ENCODE results near the gene ARL6IP4.

The ARL6IP4 gene

DNA sequence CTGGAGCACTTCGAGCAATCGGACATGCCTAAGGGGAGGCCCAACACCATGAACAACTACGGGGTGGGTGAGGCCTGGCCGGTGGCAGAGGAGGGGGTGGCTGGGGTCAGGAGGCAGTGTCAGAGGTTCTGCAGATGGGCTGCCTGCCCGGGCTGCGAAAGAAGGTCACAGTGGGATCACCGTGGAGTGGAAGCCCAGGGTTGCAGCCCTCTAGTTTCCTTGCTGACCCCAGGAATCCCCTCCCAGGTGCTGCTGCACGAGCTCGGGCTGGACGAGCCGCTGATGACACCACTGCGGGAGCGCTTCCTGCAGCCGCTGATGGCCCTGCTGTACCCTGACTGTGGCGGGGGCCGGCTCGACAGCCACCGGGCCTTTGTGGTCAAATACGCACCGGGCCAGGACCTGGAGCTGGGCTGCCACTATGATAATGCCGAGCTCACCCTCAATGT is 1.9 kb upstream of the ARL6IP4 start:
- DNase-seq (ENCODE audit: low read depth) = no peak

DNA sequence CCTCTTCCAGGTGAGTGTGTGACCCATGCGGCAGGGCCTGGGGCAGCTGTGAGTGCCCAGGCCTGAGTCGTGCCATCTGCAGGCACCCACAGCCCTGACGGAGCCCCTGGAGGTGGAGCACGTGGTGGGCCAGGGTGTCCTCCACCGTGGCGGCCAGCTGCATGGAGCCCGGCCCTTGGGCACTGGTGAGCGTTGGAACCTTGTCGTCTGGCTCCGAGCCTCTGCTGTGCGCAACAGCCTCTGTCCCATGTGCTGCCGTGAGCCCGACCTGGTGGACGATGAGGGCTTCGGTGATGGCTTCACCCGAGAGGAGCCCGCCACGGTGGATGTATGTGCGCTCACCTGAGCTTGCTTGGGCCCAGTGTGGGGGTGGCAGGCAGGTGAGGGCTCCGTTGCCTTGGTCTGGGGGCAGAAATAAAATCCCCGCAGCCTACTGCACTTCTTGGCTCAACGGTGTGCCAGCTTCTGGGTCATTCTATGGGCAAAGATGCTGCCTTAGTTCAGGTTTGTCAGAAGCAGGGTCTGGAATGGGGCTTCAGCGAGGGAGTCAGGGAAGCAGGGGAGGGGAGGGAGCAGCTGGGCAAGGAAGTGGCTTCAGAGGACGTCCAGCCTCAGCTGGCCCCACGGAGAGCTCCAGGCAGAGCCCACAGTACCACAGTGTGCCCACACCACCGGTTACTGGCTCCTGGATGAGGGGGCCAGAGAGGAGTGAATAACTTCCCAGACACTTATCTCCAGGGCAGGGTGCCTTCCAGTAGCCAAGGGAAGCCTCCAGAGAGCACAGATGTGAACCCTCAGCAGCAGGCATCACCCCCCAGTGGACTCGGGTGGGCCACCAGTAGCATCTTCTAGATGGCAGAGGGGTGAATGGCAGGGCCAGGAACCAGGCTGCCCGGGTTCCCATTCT is 1.2 kb upstream of the ARL6IP4 start:
- DNase-seq (ENCODE audit: low read depth) = no peak

DNA sequence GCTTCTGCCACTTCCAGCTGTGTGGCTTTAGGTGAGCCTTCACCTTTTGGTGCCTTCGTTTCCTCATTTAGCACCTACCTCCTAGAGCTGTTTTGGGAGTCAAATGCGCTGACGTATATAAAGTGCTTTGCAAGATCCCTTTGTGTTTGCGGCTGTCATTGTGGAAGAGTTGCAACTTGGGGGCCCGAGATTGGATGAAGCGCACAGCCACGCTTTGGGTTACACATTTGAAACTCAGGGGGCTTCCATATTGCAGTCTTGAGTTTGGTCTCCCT is 636 bp upstream of the ARL6IP4 start:
- DNase-seq (ENCODE audit: low read depth) = no peak

DNA sequence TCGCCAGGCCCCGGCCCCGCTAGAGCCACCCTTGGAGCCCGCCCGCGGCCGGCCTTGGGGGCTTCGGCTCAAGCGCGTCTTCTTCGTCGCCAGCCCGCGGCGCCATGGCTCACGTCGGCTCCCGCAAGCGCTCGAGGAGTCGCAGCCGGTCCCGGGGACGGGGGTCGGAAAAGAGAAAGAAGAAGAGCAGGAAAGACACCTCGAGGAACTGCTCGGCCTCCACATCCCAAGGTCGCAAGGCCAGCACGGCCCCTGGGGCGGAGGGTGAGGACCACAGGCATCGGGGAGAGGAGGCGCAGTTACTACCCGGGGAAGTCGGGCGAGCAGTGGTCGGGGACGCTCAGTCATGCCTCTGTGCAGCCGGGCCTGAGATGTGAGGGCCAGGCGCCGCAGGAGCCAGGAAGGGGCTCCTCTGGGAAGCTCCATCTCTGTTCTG is 573 bp downstream of the ARL6IP4 start:
- DNase-seq (ENCODE audit: low read depth) = no peak

DNA sequence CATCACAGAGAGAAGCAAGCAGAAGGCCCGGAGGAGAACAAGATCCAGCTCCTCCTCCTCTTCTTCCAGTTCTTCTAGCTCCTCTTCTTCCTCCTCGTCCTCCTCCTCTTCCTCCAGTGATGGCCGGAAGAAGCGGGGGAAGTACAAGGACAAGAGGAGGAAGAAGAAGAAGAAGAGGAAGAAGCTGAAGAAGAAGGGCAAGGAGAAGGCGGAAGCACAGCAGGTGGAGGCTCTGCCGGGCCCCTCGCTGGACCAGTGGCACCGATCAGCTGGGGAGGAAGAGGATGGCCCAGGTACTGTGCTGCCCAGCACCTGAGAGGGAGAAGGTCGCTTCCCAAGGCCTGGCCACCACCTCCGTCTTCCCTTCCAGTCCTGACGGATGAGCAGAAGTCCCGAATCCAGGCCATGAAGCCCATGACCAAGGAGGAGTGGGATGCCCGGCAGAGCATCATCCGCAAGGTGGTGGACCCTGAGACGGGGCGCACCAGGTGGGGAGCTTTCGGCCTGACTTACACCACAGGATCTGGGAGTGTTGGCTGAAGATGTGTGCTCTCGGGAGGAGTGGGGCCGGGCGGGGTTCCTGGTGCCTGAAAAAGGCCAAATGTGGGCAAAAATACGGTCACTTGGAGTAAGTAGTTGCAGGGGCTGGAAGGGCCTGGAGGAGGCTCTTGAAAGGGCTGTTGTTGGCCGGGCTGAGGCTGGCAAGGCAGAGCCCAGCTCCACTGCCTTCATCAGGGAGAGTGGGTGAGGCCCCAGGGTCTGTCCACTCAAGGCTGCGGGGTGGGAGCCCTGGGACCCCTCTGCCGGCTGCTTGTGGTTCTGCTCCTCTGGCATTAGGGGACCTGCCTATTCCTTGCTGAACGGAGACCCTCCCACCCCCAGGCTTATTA is 1.4 kb downstream of the ARL6IP4 start:
- DNase-seq (ENCODE audit: low read depth) = no peak

DNA sequence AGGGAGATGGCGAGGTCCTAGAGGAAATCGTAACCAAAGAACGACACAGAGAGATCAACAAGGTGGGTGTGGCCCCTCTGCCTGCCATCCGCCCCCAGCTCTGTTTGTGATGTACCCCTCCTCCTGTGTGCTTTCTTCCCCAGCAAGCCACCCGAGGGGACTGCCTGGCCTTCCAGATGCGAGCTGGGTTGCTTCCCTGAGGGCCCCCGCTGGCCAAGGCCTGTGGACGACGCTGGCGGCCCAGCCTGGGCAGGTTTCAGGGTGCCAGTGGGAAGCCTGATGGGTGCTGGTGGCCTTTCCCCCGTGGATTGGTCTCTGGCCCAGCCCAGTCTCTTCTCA is 2.0 kb downstream of the ARL6IP4 start:
- DNase-seq (ENCODE audit: low read depth) = no peak

DNA sequence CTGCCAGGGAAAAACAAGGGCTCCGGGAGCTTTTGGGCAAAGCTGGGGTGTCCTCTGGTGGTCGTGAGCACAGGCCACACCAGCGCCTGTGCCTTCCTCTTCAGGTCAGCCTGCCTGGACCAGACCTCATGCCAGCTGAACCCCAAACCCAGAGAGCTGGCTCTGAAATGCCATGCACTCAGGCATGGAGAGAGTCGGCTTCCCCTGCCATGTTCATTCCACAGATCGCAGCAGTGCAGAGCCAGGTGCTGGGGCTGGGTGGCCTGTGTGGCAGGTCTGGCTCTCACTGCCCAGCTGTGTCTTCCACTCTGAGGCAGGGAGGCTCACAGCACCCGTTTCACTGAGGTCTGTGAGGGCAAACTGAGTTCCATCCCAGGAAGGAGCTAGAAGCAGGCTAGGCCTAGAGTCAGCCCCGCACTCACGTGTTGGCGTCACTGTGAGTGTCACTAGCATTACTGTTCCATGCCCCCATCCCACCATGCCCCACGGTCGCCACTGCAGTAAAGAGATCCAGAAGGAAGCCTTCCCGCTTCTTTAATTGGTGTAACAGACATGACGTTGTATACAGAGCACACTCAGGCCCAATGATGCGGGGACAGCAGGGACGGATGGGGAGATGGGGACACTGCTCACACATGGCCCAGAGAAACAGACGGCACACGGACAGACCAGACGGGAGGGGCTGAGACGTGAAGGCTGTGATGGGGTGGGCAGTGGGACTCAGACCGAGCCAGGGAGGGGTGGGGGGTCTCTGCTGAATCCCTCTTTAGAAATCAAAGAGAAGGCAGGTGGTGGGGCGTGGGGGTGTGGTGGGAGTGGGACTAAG is 2.7 kb downstream of the ARL6IP4 start:
- DNase-seq (ENCODE audit: low read depth) = no peak

DNA sequence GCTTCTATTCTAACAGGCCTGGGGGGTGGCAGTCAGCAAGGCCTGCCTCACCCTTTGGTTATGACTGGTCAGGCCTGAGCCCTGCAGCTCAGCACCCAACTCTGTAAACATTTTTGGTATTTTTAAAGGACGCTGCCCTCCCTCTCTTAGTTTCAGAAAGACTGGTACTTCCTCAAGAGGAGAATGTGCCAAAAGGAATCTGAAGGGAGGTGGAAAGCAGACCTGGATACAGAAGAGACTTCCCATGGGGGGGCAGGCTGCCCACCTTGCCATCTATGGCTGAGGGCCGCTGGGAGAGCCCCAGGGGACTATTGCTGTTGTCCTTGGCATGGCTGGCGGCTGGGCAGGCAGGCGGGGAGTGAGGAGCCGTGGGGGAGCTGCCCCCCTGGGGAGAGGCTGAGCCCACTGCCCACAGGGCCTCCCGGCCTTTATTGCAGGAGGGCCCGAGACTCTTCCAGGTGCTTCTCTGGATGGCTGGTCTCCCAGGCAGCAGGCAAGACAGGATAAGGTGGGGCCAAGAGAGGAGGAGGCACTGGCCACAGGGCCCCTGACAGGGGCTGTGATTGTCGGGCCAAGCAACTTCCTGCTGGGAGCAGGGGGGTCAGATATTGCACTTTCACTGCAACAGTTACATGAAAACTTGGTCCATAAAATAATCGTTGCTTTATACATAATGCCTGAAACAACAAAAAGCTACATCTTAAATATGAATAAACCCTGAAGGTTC is 3.5 kb downstream of the ARL6IP4 start:
- DNase-seq (ENCODE audit: low read depth) = no peak

DNA sequence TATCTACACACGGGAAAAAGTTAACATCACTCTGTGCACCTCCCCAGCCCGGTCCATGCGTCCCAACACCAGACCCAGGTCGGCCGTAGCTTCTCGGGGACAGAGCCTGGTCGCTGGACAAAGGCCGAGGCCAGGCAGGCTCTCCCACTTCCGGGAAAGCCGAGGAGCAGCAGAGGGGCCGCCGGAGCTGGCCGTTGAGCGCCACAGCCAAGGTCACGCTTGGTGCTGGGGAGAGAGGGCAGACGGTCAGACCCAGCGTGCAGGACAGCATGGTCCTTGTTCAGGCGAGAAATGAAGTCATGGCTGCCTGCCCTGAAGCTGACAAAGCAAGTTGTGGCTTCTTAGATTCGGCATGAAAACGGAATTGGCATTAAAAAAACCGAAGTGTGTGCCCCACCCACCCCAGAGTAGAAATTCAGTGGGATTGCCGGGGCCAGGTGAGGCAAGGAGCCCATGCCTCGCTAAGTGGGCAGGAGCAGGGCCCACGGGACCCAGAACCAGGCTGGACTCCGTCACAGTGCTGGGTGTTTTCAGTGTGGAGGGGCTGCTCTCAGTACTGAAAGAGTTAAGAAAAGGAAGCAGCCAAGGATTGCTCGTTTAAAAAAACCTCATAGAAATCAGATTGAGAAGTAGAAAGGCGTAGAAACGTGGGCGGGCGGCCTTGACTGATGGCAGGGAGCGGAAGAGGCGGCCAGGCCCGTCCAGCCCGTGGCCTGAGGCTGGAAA is 4.3 kb downstream of the ARL6IP4 start:
- DNase-seq (ENCODE audit: low read depth) = no peak

DNA sequence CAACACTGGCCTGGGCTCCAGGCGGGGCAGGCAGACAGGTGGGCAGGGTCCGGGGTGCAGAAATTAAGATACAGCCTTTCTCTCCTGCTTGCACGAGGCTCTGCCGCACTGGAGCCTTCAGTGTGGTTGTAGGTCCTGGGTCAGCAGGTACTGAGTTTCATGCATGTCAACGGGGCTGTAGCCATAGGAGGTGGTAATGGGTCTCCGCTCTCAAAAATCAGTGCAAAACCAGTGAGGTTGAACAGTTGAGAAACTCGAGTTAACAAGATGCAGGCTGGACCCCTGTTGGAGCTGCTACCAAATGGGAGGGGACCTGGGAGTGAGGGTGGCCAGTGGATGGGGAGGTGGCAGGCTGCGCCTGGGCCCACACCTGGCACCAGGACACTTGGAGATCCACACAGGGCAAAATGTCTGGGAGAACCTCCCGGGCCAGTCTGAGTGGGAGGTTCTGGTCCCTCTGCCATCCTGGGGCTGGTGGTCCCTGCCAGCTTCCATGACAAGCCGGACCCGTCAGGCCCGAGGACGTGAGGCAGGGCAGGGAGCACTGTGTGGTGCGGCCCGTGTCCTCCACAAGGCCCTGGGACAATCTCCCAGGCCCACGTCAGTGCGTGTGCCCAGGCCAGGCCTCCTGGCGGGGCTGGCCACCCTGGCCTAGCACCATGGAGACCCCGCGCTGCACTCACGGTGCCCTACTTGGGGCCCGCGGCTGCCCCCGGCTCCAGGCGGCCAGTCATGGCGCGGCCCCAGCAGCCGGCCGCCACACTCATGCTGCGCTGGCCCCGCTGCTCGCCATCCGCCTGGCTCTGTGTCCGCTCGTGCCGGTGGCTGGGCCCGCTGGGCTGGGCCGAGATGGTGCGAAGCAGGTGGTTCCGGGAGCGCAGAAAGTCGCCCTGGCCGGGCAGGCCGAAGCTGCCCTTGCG is 5.1 kb downstream of the ARL6IP4 start:
- DNase-seq (ENCODE audit: low read depth) = no peak

DNA sequence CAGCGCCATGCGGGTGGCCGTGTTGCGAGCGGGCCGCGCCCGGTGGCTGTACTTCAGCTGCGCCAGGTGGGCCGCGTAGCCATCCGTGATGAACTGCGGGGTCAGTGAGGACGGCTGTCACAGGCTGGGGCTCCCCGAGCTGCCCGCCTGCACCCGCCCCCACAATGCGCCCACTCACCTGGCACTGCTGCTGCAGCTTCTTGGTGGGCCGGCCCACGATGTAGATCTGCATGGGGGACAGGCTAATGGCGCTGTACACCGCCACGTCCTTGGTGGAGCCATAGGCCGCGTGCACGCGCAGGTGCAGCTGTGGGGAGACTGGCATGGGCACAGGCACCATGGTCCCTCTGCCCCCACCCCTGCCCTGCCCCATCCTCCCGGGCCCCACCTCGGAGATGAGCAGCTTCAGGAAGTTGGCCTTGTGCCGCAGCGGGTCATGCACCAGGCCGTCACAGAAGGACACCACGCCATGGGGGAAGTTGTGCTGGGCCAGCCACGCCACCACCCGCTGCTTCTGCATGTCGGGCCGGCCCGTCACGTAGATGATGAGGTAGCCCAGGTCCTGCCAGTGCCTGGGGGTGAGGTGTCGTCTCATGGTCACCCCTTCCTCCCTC is 5.9 kb downstream of the ARL6IP4 start:
- DNase-seq (ENCODE audit: low read depth) = no peak

DNA sequence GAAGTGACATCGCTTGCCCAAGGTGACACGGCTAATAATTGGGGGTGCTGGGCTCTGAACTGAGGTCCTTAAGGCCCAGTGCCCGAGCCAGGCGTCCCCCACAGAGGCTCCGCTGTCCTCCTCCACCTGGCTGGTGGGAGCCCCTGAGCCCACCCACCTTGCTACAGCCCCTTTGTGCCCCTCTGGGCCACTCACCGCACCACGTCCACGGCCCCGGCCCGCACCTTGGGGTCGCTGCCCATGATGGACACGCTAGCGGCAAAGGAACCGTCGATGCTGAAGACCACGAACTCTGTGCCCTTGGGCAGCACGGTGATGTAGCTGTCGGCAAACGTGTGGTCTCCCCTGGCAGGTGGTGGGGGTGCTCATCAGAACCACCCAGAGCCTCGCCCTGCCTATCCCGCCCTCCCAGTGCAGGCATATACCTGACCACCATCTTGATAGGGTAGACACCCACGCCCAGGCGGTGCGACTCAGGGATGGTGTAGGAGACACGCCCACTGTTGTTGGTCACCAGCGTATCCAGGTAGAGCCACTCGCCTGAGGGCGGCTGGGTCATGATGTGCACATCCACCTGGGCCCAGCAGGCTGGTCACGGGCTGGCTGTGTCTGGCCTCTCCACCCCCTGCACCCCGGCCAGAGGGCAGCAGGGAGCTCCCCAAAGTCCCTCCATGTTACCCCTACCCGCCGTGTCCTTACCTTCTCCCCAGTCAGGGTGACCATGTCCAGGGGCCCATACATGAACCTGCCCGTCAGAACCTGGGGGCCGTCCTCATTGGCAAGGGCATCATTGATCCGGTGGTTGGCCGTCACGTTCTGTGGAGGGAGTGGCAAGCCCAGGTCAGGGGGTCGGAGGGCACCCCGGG is 6.8 kb downstream of the ARL6IP4 start:
- no peak for DNase-seq (ENCODE audit: low read depth)

DNA sequence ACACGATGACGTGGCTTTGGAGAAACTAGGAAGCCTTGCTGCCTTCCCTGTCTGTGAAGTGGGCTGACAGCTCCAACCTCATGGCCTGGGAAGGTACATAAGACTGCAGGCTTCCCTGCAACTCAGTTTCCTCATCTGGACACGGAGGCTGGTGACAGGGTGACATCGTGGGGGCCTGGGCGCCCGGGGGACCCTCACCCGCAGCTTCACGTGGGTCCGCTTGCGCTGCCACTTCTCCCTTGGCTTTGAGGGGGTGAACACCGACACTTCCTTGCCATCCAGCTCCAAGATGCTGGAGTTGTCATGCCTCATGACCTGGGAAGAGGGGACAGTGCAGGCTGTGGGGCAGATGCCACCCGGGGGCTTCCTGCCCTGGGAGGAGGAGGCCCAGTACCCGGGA is 7.6 kb downstream of the ARL6IP4 start:
- no peak for DNase-seq (ENCODE audit: low read depth)

DNA sequence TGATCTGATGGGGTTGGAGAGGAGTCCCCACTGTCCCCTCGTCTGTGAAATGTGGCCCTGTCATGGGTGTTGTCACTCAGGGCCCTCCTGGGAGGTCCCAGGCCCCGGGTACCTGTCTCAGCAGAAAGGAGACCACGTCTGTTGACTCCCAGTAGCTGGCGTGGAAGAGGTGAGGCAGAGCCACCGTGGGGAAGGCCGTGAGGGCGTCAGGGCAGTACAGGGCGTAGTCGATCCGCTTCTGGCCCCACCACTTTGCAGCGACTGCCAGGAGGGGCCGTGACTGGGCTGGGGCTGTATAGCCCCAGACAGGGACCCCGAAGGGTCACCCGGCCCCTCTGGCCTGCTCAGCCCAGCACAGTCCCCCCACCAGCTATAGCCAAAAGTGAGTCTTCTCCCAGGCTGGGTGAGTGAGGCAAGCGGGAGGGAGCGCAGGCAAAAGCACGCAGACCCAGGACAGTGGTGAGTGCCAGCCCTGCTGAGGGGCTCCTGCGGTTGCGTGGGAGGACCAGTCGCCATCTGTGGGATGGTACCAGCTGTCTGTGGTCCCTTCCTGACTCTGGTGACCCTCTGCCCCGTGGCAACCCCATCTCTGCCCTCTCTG is 8.2 kb downstream of the ARL6IP4 start:
- no peak for DNase-seq (ENCODE audit: low read depth)

DNA sequence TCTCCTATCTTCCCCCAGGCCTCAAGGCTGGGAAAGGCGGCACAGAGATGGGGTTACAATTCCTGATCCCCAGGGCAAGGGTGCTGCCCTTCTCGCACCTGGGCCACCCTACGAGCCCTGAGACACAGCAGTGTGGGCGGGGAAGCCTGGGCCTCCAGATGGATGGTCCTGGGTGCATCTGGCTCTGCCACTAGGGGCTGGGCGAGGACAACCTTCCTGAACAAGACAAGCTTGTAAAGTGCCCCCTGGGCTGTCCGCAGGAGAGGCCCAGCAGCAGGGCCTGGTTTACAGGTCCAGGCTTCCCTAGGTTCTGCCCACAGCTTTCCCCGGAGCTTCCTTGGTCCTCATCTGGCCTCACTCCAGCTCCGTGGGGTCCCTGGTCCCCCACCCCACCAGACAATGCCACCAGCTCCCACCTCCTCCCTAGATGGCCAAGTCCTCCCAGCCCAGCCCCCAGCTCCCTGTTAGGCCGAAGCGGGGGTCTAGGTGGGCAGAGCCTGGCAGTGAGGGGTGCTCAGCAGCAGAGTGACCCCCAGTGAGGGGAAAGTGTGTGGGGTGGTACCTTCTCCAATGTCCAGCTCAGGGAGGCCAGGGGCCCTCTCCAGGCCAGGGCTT is 8.9 kb downstream of the ARL6IP4 start:
- no peak for DNase-seq (ENCODE audit: low read depth)

DNA sequence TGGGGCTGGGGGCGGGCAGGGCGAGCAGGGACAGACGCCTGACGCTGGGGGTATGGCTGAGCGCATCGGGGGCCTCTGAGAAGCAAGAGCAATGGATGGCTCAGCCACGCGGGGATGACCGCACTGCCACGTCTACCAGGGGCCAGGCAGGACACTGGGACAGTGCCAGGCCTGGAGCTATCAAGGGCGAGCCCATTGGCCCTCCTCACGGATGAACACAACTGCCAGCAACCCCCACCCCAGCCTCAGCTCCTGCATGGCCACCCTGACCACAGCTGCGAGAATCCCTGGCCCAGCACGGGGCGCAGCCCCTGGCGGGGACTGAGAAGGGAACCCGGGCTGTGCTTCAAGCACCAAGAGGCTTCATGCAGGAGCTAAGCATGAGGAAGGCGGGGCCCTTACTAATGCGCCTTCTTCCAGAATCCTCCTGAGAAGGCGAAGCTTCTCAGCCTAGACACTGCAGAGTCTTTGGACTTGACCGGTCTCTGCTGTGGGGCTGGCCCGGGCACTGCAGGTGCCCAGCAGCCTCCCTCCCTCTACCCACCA is 9.5 kb downstream of the ARL6IP4 start:
- no peak for DNase-seq (ENCODE audit: low read depth)

DNA sequence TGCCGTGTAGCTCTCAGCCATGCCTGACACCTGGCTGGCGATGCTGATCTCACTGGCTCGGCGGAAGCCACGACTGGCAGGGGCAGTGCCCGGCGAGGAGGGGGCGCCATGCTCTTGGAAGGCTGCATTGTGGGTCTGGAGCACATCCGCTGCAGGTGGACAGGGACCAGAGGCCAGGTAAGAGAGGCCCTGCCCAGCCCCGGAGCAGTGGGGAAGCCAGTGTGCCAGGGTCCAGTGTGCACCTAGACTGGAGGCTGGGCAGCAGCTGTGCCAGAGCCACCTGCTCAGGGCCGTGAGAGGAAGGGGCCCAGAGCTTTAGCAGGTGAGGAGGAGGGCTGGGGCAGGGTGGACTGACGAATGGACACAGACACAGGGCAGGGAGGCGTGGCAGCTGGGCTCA is 10.1 kb downstream of the ARL6IP4 start:
- no peak for DNase-seq (ENCODE audit: low read depth)

Measured in stimulated activated CD8-positive, alpha-beta memory T cell treated with anti-CD3 and anti-CD28 coated beads, Interleukin-12 subunit alpha, Interleukin-12 subunit beta, amount 100 ng/mL, for 4 hours (primary cell).